HL-60 (cell line): ENCODE measurements around the gene LRP1B.

Experiments
- DNase-seq, 2 experiments: peaks; one replicate each; pipeline ENCODE4 v3.0.0-alpha.2; 2010 to 2020; ENCODE audit warnings: low read depth in 1 of 2, low spot score in 1 of 2
- H3K27ac ChIP-seq: fragments of 250-450 bp; sonication (Bioruptor Pico); replicated peaks from 2 replicates; pipeline ENCODE4 v1.5.1; 2020; ENCODE audit warnings: mild to moderate bottlenecking, moderate library complexity
- H3K27me3 ChIP-seq: fragments of 250-450 bp; sonication (Bioruptor Pico); 2 replicates; pipeline ENCODE4 v1.5.1; 2021; ENCODE audit warnings: mild to moderate bottlenecking, moderate library complexity; ENCODE audit not compliant: insufficient read depth, poor library complexity, severe bottlenecking
- H3K4me3 ChIP-seq: replicated peaks from 2 replicates; pipeline ENCODE4 v1.5.1; 2011; ENCODE audit warnings: mild to moderate bottlenecking, control low read depth, low read length; ENCODE audit not compliant: insufficient read depth
- GABPA ChIP-seq: IDR thresholded peaks from 2 replicates; pipeline ENCODE4 v1.6.1; 2012; ENCODE audit warnings: low read depth
- POLR2AphosphoS5 ChIP-seq: IDR thresholded peaks from 2 replicates; pipeline ENCODE4 v1.6.1; 2012; ENCODE audit warnings: low read depth
- SPI1 ChIP-seq: IDR thresholded peaks from 2 replicates; pipeline ENCODE4 v1.6.1; 2012; ENCODE audit warnings: low read depth, mild to moderate bottlenecking, borderline replicate concordance
- TF ChIP-seq, protein P1 (sequence below): IDR thresholded peaks from one replicate; pipeline ENCODE4 v1.5.1; 2011; ENCODE audit warnings: low read length, control low read depth, inconsistent platforms; ENCODE audit not compliant: insufficient read depth
- TF ChIP-seq, protein P2 (sequence below): IDR thresholded peaks from 2 replicates; pipeline ENCODE4 v1.6.1; 2012; ENCODE audit warnings: low read depth; ENCODE audit not compliant: insufficient replicate concordance

Gene LRP1B

DNA sequence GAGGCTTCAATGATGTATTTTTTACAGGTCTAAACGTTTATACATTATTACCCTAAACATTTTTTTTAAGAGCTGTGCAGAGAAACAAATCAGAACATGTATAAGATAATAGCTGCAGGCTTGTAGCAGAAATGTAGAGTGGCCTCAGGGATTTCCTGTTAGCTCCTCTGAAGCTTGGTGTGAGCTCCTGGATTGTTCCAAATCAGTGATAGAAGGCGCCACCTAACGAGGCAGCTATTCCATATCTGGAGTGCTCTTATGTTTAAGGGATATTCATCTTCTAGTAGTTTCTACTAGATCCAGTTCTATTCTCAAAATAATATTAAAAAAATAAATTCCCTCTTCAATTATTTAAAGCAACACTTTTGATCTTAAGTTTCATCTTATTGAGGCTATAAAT lies 93.1 kb downstream of the LRP1B start:
- DNase-seq, result no peak
- H3K27me3 ChIP-seq, result no peaks in the 10 kb centered on the region
- H3K4me3 ChIP-seq, result no peak overlapping the region
- no peak overlapping the region for H3K27ac ChIP-seq
- no peak for TF ChIP-seq SPI1
- TF ChIP-seq, protein P1, sequence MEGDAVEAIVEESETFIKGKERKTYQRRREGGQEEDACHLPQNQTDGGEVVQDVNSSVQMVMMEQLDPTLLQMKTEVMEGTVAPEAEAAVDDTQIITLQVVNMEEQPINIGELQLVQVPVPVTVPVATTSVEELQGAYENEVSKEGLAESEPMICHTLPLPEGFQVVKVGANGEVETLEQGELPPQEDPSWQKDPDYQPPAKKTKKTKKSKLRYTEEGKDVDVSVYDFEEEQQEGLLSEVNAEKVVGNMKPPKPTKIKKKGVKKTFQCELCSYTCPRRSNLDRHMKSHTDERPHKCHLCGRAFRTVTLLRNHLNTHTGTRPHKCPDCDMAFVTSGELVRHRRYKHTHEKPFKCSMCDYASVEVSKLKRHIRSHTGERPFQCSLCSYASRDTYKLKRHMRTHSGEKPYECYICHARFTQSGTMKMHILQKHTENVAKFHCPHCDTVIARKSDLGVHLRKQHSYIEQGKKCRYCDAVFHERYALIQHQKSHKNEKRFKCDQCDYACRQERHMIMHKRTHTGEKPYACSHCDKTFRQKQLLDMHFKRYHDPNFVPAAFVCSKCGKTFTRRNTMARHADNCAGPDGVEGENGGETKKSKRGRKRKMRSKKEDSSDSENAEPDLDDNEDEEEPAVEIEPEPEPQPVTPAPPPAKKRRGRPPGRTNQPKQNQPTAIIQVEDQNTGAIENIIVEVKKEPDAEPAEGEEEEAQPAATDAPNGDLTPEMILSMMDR, result no peak
- no peak for TF ChIP-seq GABPA
- TF ChIP-seq, protein P2, sequence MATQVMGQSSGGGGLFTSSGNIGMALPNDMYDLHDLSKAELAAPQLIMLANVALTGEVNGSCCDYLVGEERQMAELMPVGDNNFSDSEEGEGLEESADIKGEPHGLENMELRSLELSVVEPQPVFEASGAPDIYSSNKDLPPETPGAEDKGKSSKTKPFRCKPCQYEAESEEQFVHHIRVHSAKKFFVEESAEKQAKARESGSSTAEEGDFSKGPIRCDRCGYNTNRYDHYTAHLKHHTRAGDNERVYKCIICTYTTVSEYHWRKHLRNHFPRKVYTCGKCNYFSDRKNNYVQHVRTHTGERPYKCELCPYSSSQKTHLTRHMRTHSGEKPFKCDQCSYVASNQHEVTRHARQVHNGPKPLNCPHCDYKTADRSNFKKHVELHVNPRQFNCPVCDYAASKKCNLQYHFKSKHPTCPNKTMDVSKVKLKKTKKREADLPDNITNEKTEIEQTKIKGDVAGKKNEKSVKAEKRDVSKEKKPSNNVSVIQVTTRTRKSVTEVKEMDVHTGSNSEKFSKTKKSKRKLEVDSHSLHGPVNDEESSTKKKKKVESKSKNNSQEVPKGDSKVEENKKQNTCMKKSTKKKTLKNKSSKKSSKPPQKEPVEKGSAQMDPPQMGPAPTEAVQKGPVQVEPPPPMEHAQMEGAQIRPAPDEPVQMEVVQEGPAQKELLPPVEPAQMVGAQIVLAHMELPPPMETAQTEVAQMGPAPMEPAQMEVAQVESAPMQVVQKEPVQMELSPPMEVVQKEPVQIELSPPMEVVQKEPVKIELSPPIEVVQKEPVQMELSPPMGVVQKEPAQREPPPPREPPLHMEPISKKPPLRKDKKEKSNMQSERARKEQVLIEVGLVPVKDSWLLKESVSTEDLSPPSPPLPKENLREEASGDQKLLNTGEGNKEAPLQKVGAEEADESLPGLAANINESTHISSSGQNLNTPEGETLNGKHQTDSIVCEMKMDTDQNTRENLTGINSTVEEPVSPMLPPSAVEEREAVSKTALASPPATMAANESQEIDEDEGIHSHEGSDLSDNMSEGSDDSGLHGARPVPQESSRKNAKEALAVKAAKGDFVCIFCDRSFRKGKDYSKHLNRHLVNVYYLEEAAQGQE, result no peak
- no peak for TF ChIP-seq POLR2AphosphoS5

DNA sequence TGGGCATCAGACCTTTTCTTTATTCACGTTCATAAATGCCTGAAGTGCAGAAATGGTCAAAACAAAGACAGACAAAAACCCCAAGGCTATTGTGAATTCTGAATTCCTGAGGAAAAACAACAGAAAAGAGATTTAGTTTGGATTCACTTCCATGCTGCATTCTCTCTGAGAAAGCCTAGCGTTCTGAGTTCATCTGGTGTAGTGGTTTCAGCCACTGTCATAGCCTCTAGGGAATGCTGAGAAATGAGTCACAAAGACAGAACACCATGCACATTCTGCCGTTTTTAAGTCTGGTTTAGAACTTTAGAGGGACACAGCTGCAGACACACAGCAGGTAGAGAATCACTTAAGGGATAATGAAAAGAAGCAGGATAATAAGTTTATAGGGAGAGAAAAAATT lies 93.8 kb downstream of the LRP1B start:
- TF ChIP-seq SPI1, result no peak
- TF ChIP-seq, protein P2, result no peak
- no peak for TF ChIP-seq GABPA
- TF ChIP-seq, protein P1, result no peak
- no peak for TF ChIP-seq POLR2AphosphoS5
- no peak overlapping the region for H3K4me3 ChIP-seq
- H3K27ac ChIP-seq, result no peak overlapping the region
- no peak for DNase-seq
- H3K27me3 ChIP-seq, result no peaks in the 10 kb centered on the region

DNA sequence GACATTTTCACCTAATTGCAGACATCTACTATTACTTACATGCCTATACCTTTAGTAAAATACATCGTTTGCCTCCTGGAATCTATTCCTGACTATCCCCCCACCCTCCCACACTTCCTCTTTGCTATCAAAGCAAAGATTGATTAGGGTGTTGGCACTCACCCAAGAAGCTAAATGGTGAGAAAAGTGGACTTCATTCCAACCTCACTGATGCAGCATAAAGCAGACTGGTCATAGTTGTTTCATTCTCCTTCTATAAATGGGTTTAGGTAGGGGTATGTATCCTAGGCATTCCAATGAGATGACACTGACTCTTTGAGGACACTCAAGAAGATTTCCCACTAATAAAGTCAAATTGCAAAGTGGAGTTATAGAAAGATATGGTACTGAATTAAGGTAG lies 97.4 kb downstream of the LRP1B start:
- Histone ChIP-seq H3K27me3 (no peaks in the 10 kb centered on the region), H3K27ac (no peak overlapping the region), H3K4me3 (no peak overlapping the region)
- no peak for DNase-seq
- TF ChIP-seq, protein P2, result no peak
- no peak for TF ChIP-seq GABPA
- TF ChIP-seq POLR2AphosphoS5, result no peak
- TF ChIP-seq, protein P1, result no peak
- no peak for TF ChIP-seq SPI1
